AG09309 (cell line): Measurements from ENCODE around the gene DENND4C.

Source experiments
- DNase-seq: peaks from one replicate; pipeline ENCODE4 v3.0.0-alpha.2; 2010; ENCODE audit warnings: low read depth
- H3K4me3 ChIP-seq: 2 replicates; pipeline ENCODE4 v1.5.1; 2011; ENCODE audit warnings: mild to moderate bottlenecking, low read depth, low read length, moderate library complexity; ENCODE audit not compliant: control insufficient read depth
- CTCF ChIP-seq: IDR thresholded peaks from 2 replicates; pipeline ENCODE4 v1.5.1; 2011; ENCODE audit warnings: mild to moderate bottlenecking, low read depth, low read length, inconsistent platforms; ENCODE audit not compliant: insufficient read depth, control insufficient read depth; ENCODE audit errors: missing control alignments

DENND4C gene

GRCh38 chr9:19306568-19306967, 76.1 kb downstream of the DENND4C start:
- no peak overlapping the region for H3K4me3 ChIP-seq
- TF ChIP-seq CTCF, result no peak
- no peak for DNase-seq

- no peak for DNase-seq
- no peak for TF ChIP-seq CTCF
Measured at GRCh38 chr9:19310246-19310645, 79.8 kb downstream of the DENND4C start.

GRCh38 chr9:19313573-19313972, 83.1 kb downstream of the DENND4C start:
- no peak for DNase-seq
- TF ChIP-seq CTCF, result no peak
- no peak overlapping the region for H3K4me3 ChIP-seq

More at GRCh38 chr9:19310246-19310645, 79.8 kb downstream of the DENND4C start:
- no peak overlapping the region for H3K4me3 ChIP-seq

- no peak for TF ChIP-seq CTCF
- H3K4me3 ChIP-seq, result no peak overlapping the region
- no peak for DNase-seq
Measured at GRCh38 chr9:19320495-19320894, 90.0 kb downstream of the DENND4C start.

GRCh38 chr9:19331877-19332276, 101.4 kb downstream of the DENND4C start:
- DNase-seq, result no peak
- TF ChIP-seq CTCF, result no peak
- no peak overlapping the region for H3K4me3 ChIP-seq

GRCh38 chr9:19336166-19336565, 105.7 kb downstream of the DENND4C start:
- no peak overlapping the region for H3K4me3 ChIP-seq
- no peak for DNase-seq
- TF ChIP-seq CTCF, result no peak

- no peak overlapping the region for H3K4me3 ChIP-seq
- no peak for TF ChIP-seq CTCF
- DNase-seq, result no peak
Measured at GRCh38 chr9:19342947-19343346, 112.5 kb downstream of the DENND4C start.
